Measurements from ENCODE around the gene SFTPB.

SFTPB gene

GRCh38 chr2:85668009-85668856, at the start of gene SFTPB:
TSS of gene SFTPB (minus strand) at chr2:85668199. CDS start at chr2:85668183, 16 bp downstream.
- no peak within 1 kb of the TSS for H2AFZ ChIP-seq (ENCODE audit: low read depth, low read length)
- H3K79me2 ChIP-seq (ENCODE audit: insufficient read depth, low read length) = no peaks in the 10 kb centered on the region
- no peak for DNase-seq
- no peaks in the 10 kb centered on the region for H3K4me1 ChIP-seq (ENCODE audit: insufficient read depth, low read length)
- no peak within 1 kb of the TSS for H3K4me2 ChIP-seq (ENCODE audit: insufficient read depth, low read length)
- H3K4me3 ChIP-seq (ENCODE audit: low read depth in 1 of 2, low read length in 2 of 2) = no peak within 1 kb of the TSS
- TF ChIP-seq, protein P1, sequence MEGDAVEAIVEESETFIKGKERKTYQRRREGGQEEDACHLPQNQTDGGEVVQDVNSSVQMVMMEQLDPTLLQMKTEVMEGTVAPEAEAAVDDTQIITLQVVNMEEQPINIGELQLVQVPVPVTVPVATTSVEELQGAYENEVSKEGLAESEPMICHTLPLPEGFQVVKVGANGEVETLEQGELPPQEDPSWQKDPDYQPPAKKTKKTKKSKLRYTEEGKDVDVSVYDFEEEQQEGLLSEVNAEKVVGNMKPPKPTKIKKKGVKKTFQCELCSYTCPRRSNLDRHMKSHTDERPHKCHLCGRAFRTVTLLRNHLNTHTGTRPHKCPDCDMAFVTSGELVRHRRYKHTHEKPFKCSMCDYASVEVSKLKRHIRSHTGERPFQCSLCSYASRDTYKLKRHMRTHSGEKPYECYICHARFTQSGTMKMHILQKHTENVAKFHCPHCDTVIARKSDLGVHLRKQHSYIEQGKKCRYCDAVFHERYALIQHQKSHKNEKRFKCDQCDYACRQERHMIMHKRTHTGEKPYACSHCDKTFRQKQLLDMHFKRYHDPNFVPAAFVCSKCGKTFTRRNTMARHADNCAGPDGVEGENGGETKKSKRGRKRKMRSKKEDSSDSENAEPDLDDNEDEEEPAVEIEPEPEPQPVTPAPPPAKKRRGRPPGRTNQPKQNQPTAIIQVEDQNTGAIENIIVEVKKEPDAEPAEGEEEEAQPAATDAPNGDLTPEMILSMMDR (IDR thresholded peaks at IDR 0.05; ENCODE audit: borderline replicate concordance, extremely low read depth, low read length, poor library complexity, severe bottlenecking) = no peak
- TF ChIP-seq EZH2 (IDR thresholded peaks at IDR 0.05; ENCODE audit: borderline replicate concordance, low read depth, low read length, severe bottlenecking) = no peak
- H3K27me3 ChIP-seq (ENCODE audit: insufficient read depth, low read length, poor library complexity) = no peaks in the 10 kb centered on the region
- H3K27ac ChIP-seq (ENCODE audit: low read length) = no peak within 1 kb of the TSS
- H4K20me1 ChIP-seq (ENCODE audit: insufficient read depth, low read length) = no peaks in the 10 kb centered on the region
- H3K9ac ChIP-seq (ENCODE audit: low read depth, low read length) = no peak within 1 kb of the TSS
- ATAC-seq (ENCODE audit: insufficient read depth, low read depth) = no peak
- no peaks in the 10 kb centered on the region for H3K9me3 ChIP-seq (ENCODE audit: insufficient read depth, low read length, severe bottlenecking)
- H3K36me3 ChIP-seq (ENCODE audit: insufficient read depth, low read length) = no peaks in the 10 kb centered on the region

GRCh38 chr2:85717308-85718008, 49.5 kb upstream of the SFTPB start:
- Histone ChIP-seq H3K79me2 (ENCODE audit: insufficient read depth, low read length) (no peaks in the 10 kb centered on the region), H4K20me1 (ENCODE audit: insufficient read depth, low read length) (no peaks in the 10 kb centered on the region), H3K9me3 (ENCODE audit: insufficient read depth, low read length, severe bottlenecking) (no peaks in the 10 kb centered on the region), H3K9ac (ENCODE audit: low read depth, low read length) (no peak overlapping the region), H3K27ac (ENCODE audit: low read length) (no peak overlapping the region), H2AFZ (ENCODE audit: low read depth, low read length) (no peak overlapping the region), H3K36me3 (ENCODE audit: insufficient read depth, low read length) (no peaks in the 10 kb centered on the region), H3K4me3 (ENCODE audit: low read depth in 1 of 2, low read length in 2 of 2) (no peak overlapping the region), H3K4me2 (ENCODE audit: insufficient read depth, low read length) (no peak overlapping the region), H3K4me1 (ENCODE audit: insufficient read depth, low read length) (peaks cover 10% of the 10 kb centered on the region), H3K27me3 (ENCODE audit: insufficient read depth, low read length, poor library complexity) (peaks cover 3% of the 10 kb centered on the region)
- DNase-seq (no peak), ATAC-seq (ENCODE audit: insufficient read depth, low read depth) (no peak)
- TF ChIP-seq, protein P1 (IDR thresholded peaks at IDR 0.05; ENCODE audit: borderline replicate concordance, extremely low read depth, low read length, poor library complexity, severe bottlenecking) = no peak
- TF ChIP-seq EZH2 (IDR thresholded peaks at IDR 0.05; ENCODE audit: borderline replicate concordance, low read depth, low read length, severe bottlenecking) = no peak

DNA sequence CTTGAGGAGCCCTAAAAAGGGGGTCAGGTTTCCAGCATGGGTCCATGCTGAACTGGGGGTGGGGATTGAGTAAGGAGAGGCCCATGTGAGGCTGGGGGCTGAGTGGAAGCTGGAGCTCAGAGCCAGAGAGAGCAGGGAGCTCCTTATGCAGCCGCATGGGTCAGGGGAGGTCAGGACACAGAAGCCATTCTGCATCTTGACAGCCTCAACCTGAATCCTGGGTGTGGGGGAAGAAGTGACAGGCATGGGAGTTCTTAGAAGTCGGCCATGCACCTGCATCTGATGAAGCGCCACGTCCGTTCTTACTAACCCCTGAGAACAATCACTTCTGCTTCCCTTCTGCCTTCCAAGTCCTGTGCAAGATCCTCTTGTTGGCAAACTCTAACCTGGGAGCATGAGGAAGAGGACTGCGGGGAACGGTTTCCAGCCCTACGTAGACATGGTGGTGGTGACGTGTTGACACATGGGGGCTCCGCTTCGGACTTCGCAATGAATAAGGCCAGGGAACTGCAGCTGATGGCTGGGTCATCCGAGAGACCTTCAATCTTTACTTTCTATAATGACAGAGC, 48.4 kb upstream of the SFTPB start:
- Histone ChIP-seq H4K20me1 (ENCODE audit: insufficient read depth, low read length) (no peaks in the 10 kb centered on the region), H3K27me3 (ENCODE audit: insufficient read depth, low read length, poor library complexity) (peaks cover 3% of the 10 kb centered on the region), H3K9ac (ENCODE audit: low read depth, low read length) (no peak overlapping the region), H3K4me3 (ENCODE audit: low read depth in 1 of 2, low read length in 2 of 2) (no peak overlapping the region), H3K9me3 (ENCODE audit: insufficient read depth, low read length, severe bottlenecking) (no peaks in the 10 kb centered on the region), H3K4me2 (ENCODE audit: insufficient read depth, low read length) (no peak overlapping the region), H3K27ac (ENCODE audit: low read length) (no peak overlapping the region), H2AFZ (ENCODE audit: low read depth, low read length) (no peak overlapping the region), H3K4me1 (ENCODE audit: insufficient read depth, low read length) (peaks cover 10% of the 10 kb centered on the region), H3K79me2 (ENCODE audit: insufficient read depth, low read length) (no peaks in the 10 kb centered on the region), H3K36me3 (ENCODE audit: insufficient read depth, low read length) (no peaks in the 10 kb centered on the region)
- DNase-seq (no peak), ATAC-seq (ENCODE audit: insufficient read depth, low read depth) (no peak)
- TF ChIP-seq, protein P1 (IDR thresholded peaks at IDR 0.05; ENCODE audit: borderline replicate concordance, extremely low read depth, low read length, poor library complexity, severe bottlenecking) = no peak
- no peak for TF ChIP-seq EZH2 (IDR thresholded peaks at IDR 0.05; ENCODE audit: borderline replicate concordance, low read depth, low read length, severe bottlenecking)

All from DND-41 (cell line).